ENCODE data around the gene NEK6.

The NEK6 gene

GRCh38 chr9:124296094-124296493 is 38.3 kb downstream of the NEK6 start:
- Histone ChIP-seq H3K36me3 (ENCODE audit: insufficient read depth, low read depth, low read length) (no peaks in the 10 kb centered on the region), H3K27me3 (ENCODE audit: insufficient read depth, low read length) (no peaks in the 10 kb centered on the region), H3K9me3 (ENCODE audit: insufficient read depth, low read depth, low read length) (no peaks in the 10 kb centered on the region), H3K4me3 (ENCODE audit: low read length) (no peak overlapping the region), H3K27ac (ENCODE audit: low read length) (no peak overlapping the region), H3K4me1 (ENCODE audit: insufficient read depth, low read length) (peaks cover 14% of the 10 kb centered on the region), H3K9ac (ENCODE audit: low read depth, low read length) (no peak overlapping the region)

DNA sequence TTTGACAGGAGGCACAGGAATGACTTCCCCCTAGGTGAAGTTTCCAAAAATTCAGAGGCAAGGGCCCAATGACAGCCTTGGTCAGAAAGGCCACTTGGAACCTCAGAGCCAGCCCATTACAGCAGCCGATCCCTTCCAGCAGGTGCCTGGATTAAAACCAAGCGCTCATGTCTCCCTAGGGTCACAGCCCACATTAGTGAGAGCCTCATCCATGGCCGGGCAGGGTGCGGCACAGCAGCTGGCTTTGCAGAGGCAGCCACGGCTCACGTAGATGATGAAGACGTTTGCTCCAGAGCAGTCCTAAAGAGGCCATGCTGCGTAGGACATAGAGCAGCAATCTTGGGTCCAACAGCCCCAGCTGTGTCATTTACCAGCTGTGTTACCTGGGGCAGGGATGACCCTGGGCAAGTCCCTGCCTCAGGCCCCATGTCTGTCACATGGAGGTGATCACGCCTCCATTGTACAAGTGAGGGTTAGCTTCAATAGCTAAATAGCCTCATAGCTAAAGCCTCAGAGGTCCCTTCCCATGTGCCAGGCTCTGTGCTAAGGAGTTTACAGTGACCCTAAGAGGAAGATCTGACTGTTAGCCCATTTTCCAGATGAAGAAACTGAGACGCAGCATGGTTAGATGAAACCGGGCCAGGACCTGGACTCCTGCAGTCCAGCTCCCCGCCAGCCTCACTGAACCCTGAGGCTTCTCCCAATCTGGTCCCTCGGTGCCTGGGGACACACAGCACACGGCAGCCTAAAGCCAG is 39.2 kb downstream of the NEK6 start:
- Histone ChIP-seq H3K4me1 (ENCODE audit: insufficient read depth, low read length) (peaks cover 14% of the 10 kb centered on the region), H3K27ac (ENCODE audit: low read length) (no peak overlapping the region), H3K9ac (ENCODE audit: low read depth, low read length) (peak overlapping the region; percentile 21; the same call in 1 of the 2 replicates)

GRCh38 chr9:124297551-124297901 is 39.8 kb downstream of the NEK6 start:
- H3K36me3 ChIP-seq (ENCODE audit: insufficient read depth, low read depth, low read length) = no peaks in the 10 kb centered on the region
- H3K9ac ChIP-seq (ENCODE audit: low read depth, low read length) = peak overlapping the region; percentile 21; the same call in 1 of the 2 replicates
- H3K4me1 ChIP-seq (ENCODE audit: insufficient read depth, low read length) = peaks cover 14% of the 10 kb centered on the region
- H3K4me3 ChIP-seq (ENCODE audit: low read length) = no peak overlapping the region
- H3K27ac ChIP-seq (ENCODE audit: low read length) = no peak overlapping the region
- H3K27me3 ChIP-seq (ENCODE audit: insufficient read depth, low read length) = no peaks in the 10 kb centered on the region
- H3K9me3 ChIP-seq (ENCODE audit: insufficient read depth, low read depth, low read length) = no peaks in the 10 kb centered on the region

More for the DNA sequence above, 39.2 kb downstream of the NEK6 start:
- Histone ChIP-seq H3K4me3 (ENCODE audit: low read length) (no peak overlapping the region), H3K27me3 (ENCODE audit: insufficient read depth, low read length) (no peaks in the 10 kb centered on the region), H3K9me3 (ENCODE audit: insufficient read depth, low read depth, low read length) (no peaks in the 10 kb centered on the region), H3K36me3 (ENCODE audit: insufficient read depth, low read depth, low read length) (no peaks in the 10 kb centered on the region)

DNA sequence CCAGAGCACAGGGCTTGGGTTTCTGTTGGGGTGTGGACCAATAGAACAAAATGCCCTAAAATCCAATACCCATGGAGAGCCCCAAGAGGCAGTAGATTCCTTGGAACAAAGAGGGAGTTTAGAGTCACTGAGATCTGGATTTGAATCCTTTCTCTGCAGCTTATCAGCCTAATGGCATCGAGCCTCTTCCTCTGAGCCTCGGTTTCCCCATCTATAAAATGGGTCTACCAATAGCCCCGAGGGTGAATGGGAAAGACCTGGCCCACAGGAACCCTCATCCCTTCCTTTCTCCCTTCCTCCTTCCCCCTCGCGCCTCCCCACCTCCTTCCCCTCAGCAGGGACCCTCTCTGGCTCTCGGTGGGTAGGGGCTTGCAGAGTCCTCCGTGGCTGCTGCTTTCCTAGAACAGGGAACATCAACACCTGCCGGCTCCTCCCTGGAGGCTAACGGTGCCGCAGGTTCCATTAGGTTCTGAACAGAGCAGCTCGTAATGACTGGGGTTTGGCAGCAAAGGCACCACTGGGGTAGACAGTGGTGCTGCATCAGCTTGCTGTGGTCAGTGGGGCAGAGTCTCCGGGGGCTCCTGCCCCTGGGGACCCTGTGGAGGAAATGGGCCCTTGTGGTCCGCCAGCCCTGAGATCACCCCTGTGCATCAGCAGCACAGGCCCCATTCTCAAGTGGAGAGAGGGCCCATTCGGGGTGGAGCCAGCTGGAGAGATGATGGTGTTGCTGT is 40.3 kb downstream of the NEK6 start:
- Histone ChIP-seq H3K27ac (ENCODE audit: low read length) (no peak overlapping the region), H3K9me3 (ENCODE audit: insufficient read depth, low read depth, low read length) (no peaks in the 10 kb centered on the region), H3K27me3 (ENCODE audit: insufficient read depth, low read length) (no peaks in the 10 kb centered on the region), H3K4me3 (ENCODE audit: low read length) (no peak overlapping the region), H3K9ac (ENCODE audit: low read depth, low read length) (no peak overlapping the region), H3K4me1 (ENCODE audit: insufficient read depth, low read length) (peaks cover 14% of the 10 kb centered on the region), H3K36me3 (ENCODE audit: insufficient read depth, low read depth, low read length) (no peaks in the 10 kb centered on the region)

DNA sequence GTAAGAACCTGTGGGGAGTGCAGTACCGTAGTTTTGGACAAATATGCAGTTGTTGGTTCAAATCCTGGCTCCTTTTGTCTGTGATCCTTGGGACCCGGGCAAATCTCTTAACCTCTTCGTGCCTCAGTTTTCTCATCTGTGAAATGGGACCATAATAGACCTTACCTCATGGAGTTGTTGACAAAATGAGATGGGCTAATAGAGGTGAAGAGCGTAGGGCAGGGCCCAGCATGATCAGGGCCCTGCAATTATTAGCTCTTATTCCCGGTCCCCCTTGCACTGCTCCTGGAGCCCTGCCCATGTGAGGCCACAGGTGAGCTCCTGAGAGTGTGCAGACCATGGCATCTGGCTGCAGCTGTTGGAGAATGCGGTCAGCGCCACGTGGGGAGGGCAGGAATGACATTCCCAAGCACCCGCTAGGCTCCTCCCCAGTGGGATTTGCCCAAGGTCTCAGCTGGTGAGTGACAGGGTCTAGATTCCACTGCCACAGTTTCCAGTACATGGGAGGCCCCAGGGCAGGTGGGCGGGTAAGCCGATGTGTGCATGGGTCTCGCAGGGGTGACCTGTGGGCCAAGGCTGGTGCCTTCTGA is 41.0 kb downstream of the NEK6 start:
- H3K36me3 ChIP-seq (ENCODE audit: insufficient read depth, low read depth, low read length) = no peaks in the 10 kb centered on the region
- no peak overlapping the region for H3K27ac ChIP-seq (ENCODE audit: low read length)
- no peak overlapping the region for H3K9ac ChIP-seq (ENCODE audit: low read depth, low read length)
- no peak overlapping the region for H3K4me3 ChIP-seq (ENCODE audit: low read length)
- H3K4me1 ChIP-seq (ENCODE audit: insufficient read depth, low read length) = peaks cover 14% of the 10 kb centered on the region
- H3K9me3 ChIP-seq (ENCODE audit: insufficient read depth, low read depth, low read length) = no peaks in the 10 kb centered on the region
- H3K27me3 ChIP-seq (ENCODE audit: insufficient read depth, low read length) = no peaks in the 10 kb centered on the region

GRCh38 chr9:124299515-124300090 is 41.9 kb downstream of the NEK6 start:
- Histone ChIP-seq H3K9me3 (ENCODE audit: insufficient read depth, low read depth, low read length) (no peaks in the 10 kb centered on the region), H3K4me1 (ENCODE audit: insufficient read depth, low read length) (peaks cover 14% of the 10 kb centered on the region)

GRCh38 chr9:124300312-124300711 is 42.6 kb downstream of the NEK6 start:
- Histone ChIP-seq H3K9ac (ENCODE audit: low read depth, low read length) (no peak overlapping the region), H3K9me3 (ENCODE audit: insufficient read depth, low read depth, low read length) (no peaks in the 10 kb centered on the region), H3K27me3 (ENCODE audit: insufficient read depth, low read length) (no peaks in the 10 kb centered on the region), H3K36me3 (ENCODE audit: insufficient read depth, low read depth, low read length) (no peaks in the 10 kb centered on the region), H3K27ac (ENCODE audit: low read length) (no peak overlapping the region), H3K4me1 (ENCODE audit: insufficient read depth, low read length) (peaks cover 14% of the 10 kb centered on the region), H3K4me3 (ENCODE audit: low read length) (no peak overlapping the region)

More at GRCh38 chr9:124299515-124300090, 41.9 kb downstream of the NEK6 start:
- no peaks in the 10 kb centered on the region for H3K36me3 ChIP-seq (ENCODE audit: insufficient read depth, low read depth, low read length)
- no peaks in the 10 kb centered on the region for H3K27me3 ChIP-seq (ENCODE audit: insufficient read depth, low read length)
- H3K27ac ChIP-seq (ENCODE audit: low read length) = no peak overlapping the region
- no peak overlapping the region for H3K9ac ChIP-seq (ENCODE audit: low read depth, low read length)
- H3K4me3 ChIP-seq (ENCODE audit: low read length) = no peak overlapping the region

DNA sequence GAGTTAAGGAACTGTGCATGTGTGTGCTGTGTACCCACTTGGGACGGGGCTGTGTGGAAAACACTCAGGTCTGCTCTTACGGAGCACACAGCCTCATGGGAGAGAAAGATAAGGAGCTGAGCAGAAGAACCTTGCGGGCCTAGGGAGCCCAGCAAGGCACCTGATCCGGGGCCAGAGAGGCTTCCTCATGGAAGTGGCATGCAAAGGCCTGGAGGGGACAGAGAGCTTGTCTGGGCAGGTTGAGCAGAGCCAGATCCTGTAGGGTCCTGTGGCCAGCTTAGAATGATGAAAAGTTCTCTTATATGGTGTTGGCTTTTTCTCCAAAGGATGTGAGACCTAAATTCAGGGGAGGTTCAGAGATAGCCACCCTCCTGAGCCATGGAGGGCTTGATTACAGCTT is 45.2 kb downstream of the NEK6 start:
- Histone ChIP-seq H3K36me3 (ENCODE audit: insufficient read depth, low read depth, low read length) (no peaks in the 10 kb centered on the region), H3K4me3 (ENCODE audit: low read length) (no peak overlapping the region), H3K4me1 (ENCODE audit: insufficient read depth, low read length) (peaks cover 3% of the 10 kb centered on the region), H3K9ac (ENCODE audit: low read depth, low read length) (no peak overlapping the region), H3K9me3 (ENCODE audit: insufficient read depth, low read depth, low read length) (no peaks in the 10 kb centered on the region), H3K27me3 (ENCODE audit: insufficient read depth, low read length) (no peaks in the 10 kb centered on the region), H3K27ac (ENCODE audit: low read length) (no peak overlapping the region)

- no peak overlapping the region for H3K4me3 ChIP-seq (ENCODE audit: low read length)
- H3K27ac ChIP-seq (ENCODE audit: low read length) = no peak overlapping the region
- peaks cover 3% of the 10 kb centered on the region; the same call in 1 of the 2 replicates for H3K4me1 ChIP-seq (ENCODE audit: insufficient read depth, low read length)
- no peaks in the 10 kb centered on the region for H3K9me3 ChIP-seq (ENCODE audit: insufficient read depth, low read depth, low read length)
- H3K36me3 ChIP-seq (ENCODE audit: insufficient read depth, low read depth, low read length) = no peaks in the 10 kb centered on the region
- no peaks in the 10 kb centered on the region for H3K27me3 ChIP-seq (ENCODE audit: insufficient read depth, low read length)
- H3K9ac ChIP-seq (ENCODE audit: low read depth, low read length) = no peak overlapping the region
These were observed 46.0 kb downstream of the NEK6 start for GRCh38 chr9:124303762-124304161.

DNA sequence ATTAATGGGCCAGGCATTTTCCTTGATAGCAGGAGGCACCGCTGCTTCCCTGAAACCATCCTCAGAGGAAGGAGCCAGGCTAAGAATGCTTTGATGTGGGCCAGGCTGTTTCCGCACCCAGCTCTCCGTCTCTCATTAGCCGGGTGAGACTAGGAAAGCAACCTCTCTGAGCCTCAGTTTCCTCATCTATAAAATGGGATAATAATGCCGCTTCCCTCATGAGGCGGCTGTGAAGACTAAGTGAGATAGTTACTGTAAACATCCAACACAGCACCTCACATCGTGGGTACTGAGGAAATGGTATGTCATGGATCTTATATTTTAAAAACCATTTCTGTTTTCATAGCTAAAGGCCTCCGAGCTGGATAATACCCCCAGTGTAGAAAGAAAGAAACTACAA is 46.5 kb downstream of the NEK6 start:
- no peak overlapping the region for H3K9ac ChIP-seq (ENCODE audit: low read depth, low read length)
- no peaks in the 10 kb centered on the region for H3K36me3 ChIP-seq (ENCODE audit: insufficient read depth, low read depth, low read length)
- H3K4me3 ChIP-seq (ENCODE audit: low read length) = no peak overlapping the region
- no peaks in the 10 kb centered on the region for H3K27me3 ChIP-seq (ENCODE audit: insufficient read depth, low read length)
- H3K4me1 ChIP-seq (ENCODE audit: insufficient read depth, low read length) = no peaks in the 10 kb centered on the region; the same call in 1 of the 2 replicates
- H3K9me3 ChIP-seq (ENCODE audit: insufficient read depth, low read depth, low read length) = no peaks in the 10 kb centered on the region
- no peak overlapping the region for H3K27ac ChIP-seq (ENCODE audit: low read length)

- Histone ChIP-seq H3K27me3 (ENCODE audit: insufficient read depth, low read length) (no peaks in the 10 kb centered on the region), H3K4me1 (ENCODE audit: insufficient read depth, low read length) (no peaks in the 10 kb centered on the region; the same call in 1 of the 2 replicates), H3K36me3 (ENCODE audit: insufficient read depth, low read depth, low read length) (no peaks in the 10 kb centered on the region), H3K27ac (ENCODE audit: low read length) (no peak overlapping the region), H3K4me3 (ENCODE audit: low read length) (no peak overlapping the region), H3K9ac (ENCODE audit: low read depth, low read length) (no peak overlapping the region), H3K9me3 (ENCODE audit: insufficient read depth, low read depth, low read length) (no peaks in the 10 kb centered on the region)
These were observed 48.5 kb downstream of the NEK6 start for GRCh38 chr9:124306098-124306735.
